CD14-positive monocyte (primary cell): ENCODE results near the gene ZNF8. TPM values are rescaled to one million over a fixed set of nuclear protein-coding genes. Genes with fewer than 3 reads are reported as not detected.

Experiments used
- DNase-seq, 3 donors: peaks; one replicate each; pipeline ENCODE4 v3.0.0-alpha.2; 2011 to 2022
- H2AFZ ChIP-seq: 2 replicates; pipeline ENCODE4 v1.6.0; 2012; ENCODE audit warnings: mild to moderate bottlenecking, low read depth, low read length, inconsistent platforms; ENCODE audit not compliant: insufficient read depth, poor library complexity, severe bottlenecking
- H3K27ac ChIP-seq, 2 donors: 1 replicate in 1 of 2; 2 replicates in 1 of 2; pipeline ENCODE4 v1.5.1; 2012 to 2013; ENCODE audit warnings: low read length in 2 of 2, control low read depth in 1 of 2, inconsistent platforms in 1 of 2, low read depth in 1 of 2, mild to moderate bottlenecking in 1 of 2
- H3K27me3 ChIP-seq, 2 donors: one replicate each; pipeline versions ENCODE4 v1.6.0 to v1.6.1; 2011 to 2013; ENCODE audit warnings: low read length in 2 of 2; ENCODE audit not compliant: control insufficient read depth in 2 of 2, insufficient read depth in 2 of 2
- H3K36me3 ChIP-seq, 2 donors: replicated peaks in 1 of 2; 1 replicate in 1 of 2; 2 replicates in 1 of 2; pipeline versions ENCODE4 v1.5.1 to v1.6.1; 2012 to 2013; ENCODE audit warnings: low read length in 2 of 2, control low read depth in 1 of 2, inconsistent platforms in 1 of 2, mild to moderate bottlenecking in 1 of 2; ENCODE audit not compliant: insufficient read depth in 2 of 2, control insufficient read depth in 1 of 2
- H3K4me1 ChIP-seq, 2 donors: 1 replicate in 1 of 2; 2 replicates in 1 of 2; pipeline versions ENCODE4 v1.5.1 to v1.6.1; 2012 to 2013; ENCODE audit warnings: low read length in 2 of 2, control low read depth in 1 of 2, inconsistent platforms in 1 of 2, mild to moderate bottlenecking in 1 of 2, moderate library complexity in 1 of 2; ENCODE audit not compliant: insufficient read depth in 2 of 2, control insufficient read depth in 1 of 2
- H3K4me2 ChIP-seq: replicated peaks from 2 replicates; pipeline ENCODE3; 2012; ENCODE audit warnings: low read length, moderate library complexity, mild to moderate bottlenecking; ENCODE audit not compliant: poor library complexity, severe bottlenecking; ENCODE audit errors: extremely low read depth
- H3K4me3 ChIP-seq, 3 experiments: fragments of 200-600 bp in 1 of 3; sonication (generic) in 1 of 3; replicated peaks in 1 of 3; 1 replicate in 2 of 3; 2 replicates in 1 of 3; pipeline ENCODE4 v1.5.1; 2011 to 2013; ENCODE audit warnings: low read length in 3 of 3, mild to moderate bottlenecking in 3 of 3, control low read depth in 2 of 3, low read depth in 2 of 3, inconsistent platforms in 1 of 3, moderate library complexity in 1 of 3
- H3K79me2 ChIP-seq: 2 replicates; pipeline ENCODE4 v1.6.0; 2012; ENCODE audit warnings: mild to moderate bottlenecking, control low read depth, inconsistent platforms, low read length, moderate library complexity; ENCODE audit not compliant: insufficient read depth
- H3K9ac ChIP-seq: 2 replicates; pipeline ENCODE4 v1.6.0; 2017; ENCODE audit warnings: low read length, mild to moderate bottlenecking; ENCODE audit not compliant: insufficient read depth, poor library complexity, severe bottlenecking
- H3K9me3 ChIP-seq, 2 donors: replicated peaks in 1 of 2; 1 replicate in 1 of 2; 2 replicates in 1 of 2; pipeline versions ENCODE4 v1.5.1 to v1.6.1; 2012 to 2013; ENCODE audit warnings: low read length in 2 of 2, control low read depth in 1 of 2; ENCODE audit not compliant: control insufficient read depth in 1 of 2, insufficient read depth in 1 of 2
- H4K20me1 ChIP-seq: 2 replicates; pipeline ENCODE4 v1.6.0; 2012; ENCODE audit warnings: mild to moderate bottlenecking, low read length, control low read depth, moderate library complexity; ENCODE audit not compliant: insufficient read depth
- H3K27ac Mint-ChIP-seq, 7 donors: one replicate each; pipeline ENCODE4 v1.8.0; 2020; ENCODE audit warnings: mild to moderate bottlenecking in 7 of 7, mixed read lengths in 7 of 7, moderate library complexity in 6 of 7, inconsistent platforms in 2 of 7
- H3K27me3 Mint-ChIP-seq, 3 donors: one replicate each; pipeline ENCODE4 v1.8.0; 2021 to 2022; ENCODE audit warnings: low read depth in 3 of 3, mild to moderate bottlenecking in 3 of 3, mixed read lengths in 3 of 3, moderate library complexity in 3 of 3, inconsistent platforms in 1 of 3
- H3K36me3 Mint-ChIP-seq, 2 donors: one replicate each; pipeline ENCODE4 v1.8.0; 2020; ENCODE audit warnings: mixed read lengths in 2 of 2, inconsistent platforms in 1 of 2, mild to moderate bottlenecking in 1 of 2
- H3K4me1 Mint-ChIP-seq: one replicate; pipeline ENCODE4 v1.8.0; 2020; ENCODE audit warnings: mild to moderate bottlenecking, mixed read lengths
- H3K4me3 Mint-ChIP-seq, 2 donors: one replicate each; pipeline ENCODE4 v1.8.0; 2020; ENCODE audit warnings: mild to moderate bottlenecking in 2 of 2, mixed read lengths in 2 of 2, moderate library complexity in 1 of 2
- H3K9me3 Mint-ChIP-seq, 7 donors: one replicate each; pipeline ENCODE4 v1.8.0; 2020 to 2022; ENCODE audit warnings: mixed read lengths in 7 of 7, mild to moderate bottlenecking in 6 of 7, moderate library complexity in 6 of 7, inconsistent platforms in 2 of 7
- WGBS: methylation state at CpG from one replicate; pipeline ENCODE4 v1.1.5; 2013; ENCODE audit warnings: missing lambda C conversion rate; ENCODE audit not compliant: insufficient coverage; 5-methylcytosine and 5-hydroxymethylcytosine counted together
- intact Hi-C, 2 donors: fragments of 100-400 bp; cut with micrococcal nuclease; formaldehyde crosslinking; loops; one replicate each; pipeline versions ENCODE4 v1.15.0 to v1.15.1; 2023
- polyA plus RNA-seq, 3 donors: library from polyadenylated mRNA; depleted of rRNA in 1 of 3; unstranded in 2 of 3; stranded (reverse) in 1 of 3; fragments of 300-500 nt in 2 of 3; fragments of >200 nt in 1 of 3; fragmentation: Illumina TruSeq in 2 of 3; gene quantifications; 1 replicate in 2 of 3; 2 replicates in 1 of 3; pipeline ENCODE4 v1.2.3, GENCODE V29; 2012 to 2021
- TF ChIP-seq, protein P1 (sequence below): fragments of 200-600 bp; IDR thresholded peaks from one replicate; pipeline ENCODE4 v1.8.0; 2022; ENCODE audit warnings: antibody characterized with exemption, mild to moderate bottlenecking

The ZNF8 gene
- polyA plus RNA-seq, 3 donors = 0.05 to 2.4 (median 0.25) TPM

DNA sequence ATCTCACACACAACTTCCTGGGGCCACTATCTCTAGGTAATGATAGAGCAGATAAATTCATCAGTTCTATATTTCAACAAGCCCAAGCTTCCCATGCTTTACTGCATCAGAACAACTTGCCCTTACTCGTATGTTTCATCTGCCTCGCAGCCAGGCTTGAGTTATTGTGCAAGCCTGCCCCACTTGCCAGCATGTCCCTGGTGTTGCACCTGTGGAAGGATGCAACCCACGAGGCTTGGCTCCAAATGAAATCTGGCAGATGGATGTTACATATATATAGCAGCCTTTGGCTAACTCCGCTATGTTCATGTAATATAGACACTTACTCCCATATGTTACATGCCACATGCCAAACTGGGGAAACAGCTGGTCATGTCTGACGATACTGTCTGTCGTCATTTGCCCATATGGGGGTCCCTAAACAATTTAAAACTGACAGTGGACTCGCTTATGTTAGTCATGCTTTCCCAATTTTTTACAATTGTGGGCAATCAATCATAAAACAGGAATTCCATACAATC, 32.6 kb downstream of the ZNF8 start:
- Mint-ChIP-seq H3K27ac (no peak overlapping the region), H3K4me3 (no peak overlapping the region), H3K4me1 (peaks cover 2% of the 10 kb centered on the region), H3K9me3 (peaks cover 33 to 55% (median 47%) of the 10 kb centered on the region in 7 donors), H3K36me3 (peaks cover 76 to 96% of the 10 kb centered on the region in 2 donors), H3K27me3 (peaks cover 0 to 2% (median 1%) of the 10 kb centered on the region in 3 donors)
- H3K4me1 ChIP-seq = peaks cover 0 to under 1% of the 10 kb centered on the region in 2 donors
- H3K9ac ChIP-seq = no peak overlapping the region
- peaks cover 49 to 58% of the 10 kb centered on the region in 2 donors for H3K9me3 ChIP-seq
- H4K20me1 ChIP-seq = no peaks in the 10 kb centered on the region
- 94% methylated on average over 3 of the region's 7 CpGs for WGBS
- H3K27ac ChIP-seq = no peak overlapping the region
- TF ChIP-seq, protein P1, sequence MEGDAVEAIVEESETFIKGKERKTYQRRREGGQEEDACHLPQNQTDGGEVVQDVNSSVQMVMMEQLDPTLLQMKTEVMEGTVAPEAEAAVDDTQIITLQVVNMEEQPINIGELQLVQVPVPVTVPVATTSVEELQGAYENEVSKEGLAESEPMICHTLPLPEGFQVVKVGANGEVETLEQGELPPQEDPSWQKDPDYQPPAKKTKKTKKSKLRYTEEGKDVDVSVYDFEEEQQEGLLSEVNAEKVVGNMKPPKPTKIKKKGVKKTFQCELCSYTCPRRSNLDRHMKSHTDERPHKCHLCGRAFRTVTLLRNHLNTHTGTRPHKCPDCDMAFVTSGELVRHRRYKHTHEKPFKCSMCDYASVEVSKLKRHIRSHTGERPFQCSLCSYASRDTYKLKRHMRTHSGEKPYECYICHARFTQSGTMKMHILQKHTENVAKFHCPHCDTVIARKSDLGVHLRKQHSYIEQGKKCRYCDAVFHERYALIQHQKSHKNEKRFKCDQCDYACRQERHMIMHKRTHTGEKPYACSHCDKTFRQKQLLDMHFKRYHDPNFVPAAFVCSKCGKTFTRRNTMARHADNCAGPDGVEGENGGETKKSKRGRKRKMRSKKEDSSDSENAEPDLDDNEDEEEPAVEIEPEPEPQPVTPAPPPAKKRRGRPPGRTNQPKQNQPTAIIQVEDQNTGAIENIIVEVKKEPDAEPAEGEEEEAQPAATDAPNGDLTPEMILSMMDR = no peak
- H3K79me2 ChIP-seq = peaks cover 24% of the 10 kb centered on the region
- DNase-seq = no peak
- H3K4me2 ChIP-seq = no peak overlapping the region
- no peak overlapping the region for H3K4me3 ChIP-seq
- H3K27me3 ChIP-seq = no peaks in the 10 kb centered on the region
- H2AFZ ChIP-seq = no peak overlapping the region
- H3K36me3 ChIP-seq = peaks cover 52 to 89% of the 10 kb centered on the region in 2 donors
- intact Hi-C loops = no loop called here

DNA sequence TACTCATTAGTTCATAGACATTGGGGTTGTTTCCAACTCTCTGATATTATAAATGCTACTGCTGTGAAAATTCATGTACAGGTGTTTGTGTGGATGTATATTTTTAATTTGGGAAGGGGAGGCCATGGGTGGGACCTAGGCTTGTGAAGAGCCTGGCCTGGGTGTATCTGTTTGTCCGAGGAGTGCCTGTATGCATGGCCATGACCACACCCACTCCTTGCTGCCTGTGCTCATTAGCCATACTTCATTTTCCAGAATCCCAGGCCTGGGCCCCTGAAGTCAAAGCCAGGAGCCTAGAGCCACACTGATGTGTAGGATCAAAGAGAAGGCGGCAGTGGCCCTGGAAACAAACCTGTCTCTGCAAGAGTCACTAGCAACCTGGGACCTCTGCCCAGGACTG, 36.8 kb downstream of the ZNF8 start:
- DNase-seq = no peak

More for the DNA sequence above, 36.8 kb downstream of the ZNF8 start:
- Histone ChIP-seq H3K79me2 (no peaks in the 10 kb centered on the region), H3K4me1 (no peaks in the 10 kb centered on the region), H3K36me3 (peaks cover 26 to 51% of the 10 kb centered on the region in 2 donors), H3K9me3 (peaks cover 26 to 44% of the 10 kb centered on the region in 2 donors), H3K4me2 (no peak overlapping the region), H4K20me1 (no peaks in the 10 kb centered on the region), H2AFZ (no peak overlapping the region), H3K4me3 (no peak overlapping the region), H3K9ac (no peak overlapping the region), H3K27ac (no peak overlapping the region), H3K27me3 (no peaks in the 10 kb centered on the region)
- no peaks in the 10 kb centered on the region for H3K4me1 Mint-ChIP-seq
- intact Hi-C loops = no loop called here
- TF ChIP-seq, protein P1 = no peak
- H3K4me3 Mint-ChIP-seq = no peak overlapping the region
- 91% methylated on average over 1 of the region's 2 CpGs for WGBS
- H3K27me3 Mint-ChIP-seq = peaks cover 0 to 5% (median 2%) of the 10 kb centered on the region in 3 donors
- peaks cover 22 to 35% (median 30%) of the 10 kb centered on the region in 7 donors for H3K9me3 Mint-ChIP-seq
- H3K27ac Mint-ChIP-seq = no peak overlapping the region
- peaks cover 38 to 55% of the 10 kb centered on the region in 2 donors for H3K36me3 Mint-ChIP-seq
